HG02759 (cell line): ENCODE results near the gene HSD3B7.

Experiments used
- ATAC-seq: cut with Tn5 transposase; IDR thresholded peaks from one replicate; pipeline ENCODE4 v1.9.1; 2021; ENCODE audit warnings: mild to moderate bottlenecking, moderate library complexity; ENCODE audit not compliant: unreplicated experiment

The HSD3B7 gene

GRCh38 chr16:30982548-30983288 is 2.3 kb upstream of the HSD3B7 start:
- no peak for ATAC-seq

- ATAC-seq = no peak
Observed at GRCh38 chr16:30983289-30983889, 1.6 kb upstream of the HSD3B7 start.

- ATAC-seq = no peak
Observed at GRCh38 chr16:30983898-30984610, 953 bp upstream of the HSD3B7 start.

- ATAC-seq = no peak
Observed at GRCh38 chr16:30985401-30986128, 558 bp downstream of the HSD3B7 start.

- no peak for ATAC-seq
Observed at GRCh38 chr16:30986129-30986991, 1.4 kb downstream of the HSD3B7 start.

GRCh38 chr16:30987581-30988190 is 2.7 kb downstream of the HSD3B7 start:
- no peak for ATAC-seq

- ATAC-seq = no peak
Observed at GRCh38 chr16:30989469-30990047, 4.6 kb downstream of the HSD3B7 start.

- ATAC-seq = no peak
Observed at GRCh38 chr16:30990105-30990504, 5.1 kb downstream of the HSD3B7 start.

GRCh38 chr16:30991052-30991451 is 6.0 kb downstream of the HSD3B7 start:
- ATAC-seq = no peak

- no peak for ATAC-seq
Observed at GRCh38 chr16:30992276-30992780, 7.3 kb downstream of the HSD3B7 start.

- ATAC-seq = no peak
Observed at GRCh38 chr16:30992931-30993816, 8.2 kb downstream of the HSD3B7 start.

- no peak for ATAC-seq
Observed at GRCh38 chr16:30995927-30996323, 10.9 kb downstream of the HSD3B7 start.

GRCh38 chr16:30996324-30996984 is 11.4 kb downstream of the HSD3B7 start:
- ATAC-seq = peak; percentile 4

- ATAC-seq = peak; percentile 79
Observed at GRCh38 chr16:30996985-30997724, 12.1 kb downstream of the HSD3B7 start.

- no peak for ATAC-seq
Observed at GRCh38 chr16:30997725-30998711, 13.0 kb downstream of the HSD3B7 start.
